ENCODE results near the gene WIPI1. TPM values are rescaled to one million over a fixed set of nuclear protein-coding genes. Genes with fewer than 3 reads are reported as not detected.

The WIPI1 gene
- total RNA-seq, 1 donor from 2014 or later: 24.9 TPM

Other genes with a start within 250 kb of the WIPI1 start
- 21.1 TPM for gene AMZ2, start 209.5 kb downstream of the WIPI1 start, total RNA-seq
- 0.40 TPM for gene SLC16A6, start 166.4 kb downstream of the WIPI1 start, total RNA-seq
- gene ARSG, start 166.0 kb downstream of the WIPI1 start, total RNA-seq: 3.4 TPM
- gene PRKAR1A, start 54.9 kb upstream of the WIPI1 start, total RNA-seq: 116 TPM
- 52.4 TPM for gene FAM20A, start 143.9 kb upstream of the WIPI1 start, total RNA-seq

Measured in left lobe of liver (tissue), 1 donor.